GM12891 (cell line): ENCODE results near the gene FRMD5.

Experiments used
- POLR2A ChIP-seq: IDR thresholded peaks from 2 replicates; pipeline ENCODE4 v1.6.1; 2011; ENCODE audit warnings: low read depth, low read length, control low read depth
- POLR2AphosphoS5 ChIP-seq: IDR thresholded peaks from 2 replicates; pipeline ENCODE4 v1.6.1; 2011; ENCODE audit warnings: low read depth, low read length, control low read depth
- SPI1 ChIP-seq: IDR thresholded peaks from 2 replicates; pipeline ENCODE4 v1.6.1; 2011; ENCODE audit warnings: low read depth, low read length, control low read depth
- TAF1 ChIP-seq: IDR thresholded peaks from 2 replicates; pipeline ENCODE4 v1.6.1; 2011; ENCODE audit warnings: low read depth, low read length, control low read depth

DNA sequence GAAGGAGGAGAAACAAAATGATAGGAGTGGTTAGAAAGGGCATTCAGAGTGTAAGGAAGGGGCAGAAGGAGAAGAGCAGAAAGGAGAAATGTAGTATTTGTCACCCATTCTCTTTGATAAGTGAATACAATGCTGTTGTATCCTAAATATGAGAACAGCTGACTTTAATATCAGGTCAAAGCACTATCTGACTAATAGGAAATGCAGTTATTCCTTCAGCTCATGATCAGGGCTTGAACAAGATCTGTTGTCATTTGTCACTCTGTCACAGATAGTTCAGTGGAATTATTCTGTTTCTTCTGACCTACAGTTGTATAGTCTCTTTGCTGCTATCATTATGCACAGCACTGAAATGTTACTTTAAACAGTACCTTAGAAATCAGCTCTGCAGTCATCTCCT, 149.4 kb downstream of the FRMD5 start:
- TF ChIP-seq POLR2A, result no peak
- no peak for TF ChIP-seq POLR2AphosphoS5
- TF ChIP-seq TAF1, result no peak
- TF ChIP-seq SPI1, result no peak
